Calu3 (cell line): ENCODE data around the gene SGCD. TPM values are rescaled to one million over a fixed set of nuclear protein-coding genes. Genes with fewer than 3 reads are reported as not detected.

Experiments used
- BruUV-seq: library from RNA; stranded (reverse); fragments of 400-500 nt; replicated peaks from 2 replicates; lab custom pipeline; 2021; lab: Mats Ljungman, UMichigan
- CTCF ChIA-PET: fragments of 300-600 bp; sonication (Branson Sonifier 250); formaldehyde crosslinking; loops from one replicate; lab custom pipeline; 2022; ENCODE audit warnings: antibody characterized with exemption; lab: Charles Lee
- DNase-seq: peaks from one replicate; pipeline ENCODE4 v3.0.0; 2022
- H3K27ac Mint-ChIP-seq: one replicate; pipeline ENCODE4 v1.8.0; 2022; ENCODE audit warnings: mixed read lengths; ENCODE audit not compliant: unreplicated experiment
- H3K27me3 Mint-ChIP-seq: one replicate; pipeline ENCODE4 v1.8.0; 2022; ENCODE audit warnings: mixed read lengths; ENCODE audit not compliant: unreplicated experiment
- H3K36me3 Mint-ChIP-seq: one replicate; pipeline ENCODE4 v1.8.0; 2022; ENCODE audit warnings: mild to moderate bottlenecking, moderate library complexity, mixed read lengths; ENCODE audit not compliant: insufficient read depth, unreplicated experiment
- H3K4me1 Mint-ChIP-seq: one replicate; pipeline ENCODE4 v1.8.0; 2022; ENCODE audit warnings: mild to moderate bottlenecking, low read depth, mixed read lengths; ENCODE audit not compliant: unreplicated experiment
- H3K4me3 Mint-ChIP-seq: one replicate; pipeline ENCODE4 v1.8.0; 2022; ENCODE audit warnings: mild to moderate bottlenecking, low read depth, moderate library complexity, mixed read lengths; ENCODE audit not compliant: unreplicated experiment
- H3K9me3 Mint-ChIP-seq: one replicate; pipeline ENCODE4 v1.8.0; 2022; ENCODE audit warnings: low read depth, mixed read lengths; ENCODE audit not compliant: unreplicated experiment
- CTCF ChIP-seq: fragments of 200-600 bp; IDR thresholded peaks from one replicate; pipeline ENCODE4 v1.8.0; 2022; ENCODE audit warnings: antibody characterized with exemption; ENCODE audit not compliant: unreplicated experiment
- intact Hi-C: fragments of 100-400 bp; cut with micrococcal nuclease; formaldehyde crosslinking; loops from one replicate; pipeline ENCODE4 v1.10.0; 2022; ENCODE audit not compliant: unreplicated experiment
- total RNA-seq: library from RNA; stranded (reverse); gene quantifications from 2 replicates; pipeline ENCODE4 v1.2.3, GENCODE V29; 2022

Gene SGCD
- total RNA-seq, 1 experiment from 2014 or later: not detected

DNA sequence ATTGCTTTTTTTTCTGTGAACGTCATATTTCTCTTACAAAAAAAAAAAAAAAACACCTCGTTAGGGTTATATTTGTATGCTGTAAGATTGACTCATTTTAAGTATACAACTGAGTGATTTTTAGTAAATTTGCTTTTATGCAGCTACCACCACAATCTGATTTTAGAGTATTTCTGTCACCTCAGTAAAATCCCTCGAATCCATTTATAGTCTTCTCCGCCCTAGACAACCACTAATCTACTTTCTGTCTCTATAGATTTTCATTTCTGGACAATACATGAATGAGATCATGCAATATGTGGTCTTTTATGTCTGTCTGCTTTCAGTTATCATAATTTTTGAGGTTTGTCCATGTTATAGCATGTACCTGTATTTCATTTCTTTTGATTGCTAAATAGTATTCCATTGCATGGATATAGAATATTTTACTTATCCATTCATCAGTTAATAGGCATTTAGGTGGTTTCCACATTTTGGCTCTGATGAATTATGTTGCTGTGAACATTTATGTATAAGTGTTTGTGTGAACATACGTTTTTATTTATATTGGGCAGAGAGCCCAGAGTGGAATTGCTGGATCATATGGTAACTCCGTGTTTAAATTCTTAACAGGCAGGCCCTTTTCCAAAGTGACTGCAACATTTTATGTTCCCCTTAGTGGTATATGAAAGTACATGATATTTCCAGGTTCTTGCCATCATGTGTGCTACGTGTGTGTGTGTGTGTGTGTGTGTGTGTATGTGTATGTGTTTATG is 171.4 kb downstream of the SGCD start:
- H3K4me1 Mint-ChIP-seq: peaks cover 10% of the 10 kb centered on the region
- no peak overlapping the region for H3K4me3 Mint-ChIP-seq
- DNase-seq: no peak
- BruUV-seq: no TSS peak
- intact Hi-C loops: no loop called here
- H3K27ac Mint-ChIP-seq: no peak overlapping the region
- CTCF ChIA-PET: interaction anchor here (0.7 to 0.8 kb wide), 3 partner anchors 8 to 569 kb away, joined by 4 to 6 read pairs (median 4); no protein-coding TSS in a partner anchor
- no peak for TF ChIP-seq CTCF
- H3K36me3 Mint-ChIP-seq: no peaks in the 10 kb centered on the region
- no peaks in the 10 kb centered on the region for H3K27me3 Mint-ChIP-seq
- peaks cover 7% of the 10 kb centered on the region for H3K9me3 Mint-ChIP-seq

DNA sequence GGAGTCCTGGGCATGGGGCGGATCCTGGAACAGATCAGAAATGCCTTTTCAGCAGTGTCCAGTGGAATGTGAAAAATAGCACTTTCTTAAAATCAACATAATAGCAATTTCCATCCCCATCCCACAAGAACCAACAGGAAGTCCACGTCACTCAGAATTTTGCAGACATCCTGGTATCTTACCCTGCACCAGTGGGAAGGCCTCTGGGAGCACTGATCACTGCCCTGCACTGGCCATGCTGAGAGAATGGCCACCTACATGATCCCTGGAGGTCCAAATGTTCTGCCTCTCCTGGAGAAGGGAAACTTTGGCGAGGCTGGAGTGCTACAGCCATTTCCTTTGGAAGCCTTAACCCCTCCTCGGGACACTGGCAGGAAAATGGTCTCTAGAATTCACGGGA is 173.8 kb downstream of the SGCD start:
- H3K27me3 Mint-ChIP-seq: no peaks in the 10 kb centered on the region
- no peak for DNase-seq
- H3K4me3 Mint-ChIP-seq: no peak overlapping the region
- CTCF ChIA-PET: no interaction called here
- peaks cover 10% of the 10 kb centered on the region for H3K4me1 Mint-ChIP-seq
- no TSS peak for BruUV-seq
- H3K36me3 Mint-ChIP-seq: no peaks in the 10 kb centered on the region
- intact Hi-C loops: no loop called here
- TF ChIP-seq CTCF: no peak
- no peak overlapping the region for H3K27ac Mint-ChIP-seq
- peaks cover 2% of the 10 kb centered on the region for H3K9me3 Mint-ChIP-seq

DNA sequence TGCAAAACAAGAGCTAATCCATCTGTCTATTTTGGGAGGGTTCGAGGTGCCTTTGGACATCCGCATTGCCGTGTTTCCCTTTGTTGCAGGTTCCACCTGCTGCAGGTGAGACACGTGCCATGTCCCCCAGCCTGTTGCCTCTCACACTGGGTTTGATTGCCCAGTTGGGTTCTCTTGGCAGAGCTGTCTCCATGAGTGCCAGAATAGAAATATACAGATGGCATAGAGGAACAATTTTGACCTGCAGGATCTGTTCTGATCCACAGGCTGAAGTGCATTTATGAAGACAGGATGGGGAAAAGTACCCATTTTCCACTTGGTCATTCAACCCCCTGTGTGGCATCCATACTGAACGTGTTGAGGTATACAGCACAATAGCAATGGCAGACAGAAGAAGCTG is 178.1 kb downstream of the SGCD start:
- no peak for TF ChIP-seq CTCF
- H3K4me1 Mint-ChIP-seq: no peaks in the 10 kb centered on the region
- H3K27ac Mint-ChIP-seq: no peak overlapping the region
- no peaks in the 10 kb centered on the region for H3K27me3 Mint-ChIP-seq
- BruUV-seq: no TSS peak
- no peaks in the 10 kb centered on the region for H3K36me3 Mint-ChIP-seq
- no peak for DNase-seq
- intact Hi-C loops: no loop called here
- CTCF ChIA-PET: no interaction called here
- H3K4me3 Mint-ChIP-seq: no peak overlapping the region
- H3K9me3 Mint-ChIP-seq: no peaks in the 10 kb centered on the region

- peaks cover 2% of the 10 kb centered on the region for H3K9me3 Mint-ChIP-seq
- no peaks in the 10 kb centered on the region for H3K36me3 Mint-ChIP-seq
- H3K27me3 Mint-ChIP-seq: no peaks in the 10 kb centered on the region
- no TSS peak for BruUV-seq
- H3K4me3 Mint-ChIP-seq: no peak overlapping the region
- CTCF ChIA-PET: interaction anchor here (1.0 kb wide), 1 partner anchor 38 kb away, joined by 3 read pairs; no protein-coding TSS in a partner anchor
- intact Hi-C loops: no loop called here
- no peak overlapping the region for H3K27ac Mint-ChIP-seq
- no peak for TF ChIP-seq CTCF
- H3K4me1 Mint-ChIP-seq: no peaks in the 10 kb centered on the region
- no peak for DNase-seq
Measured at GRCh38 chr5:156513123-156513815, 186.3 kb downstream of the SGCD start.
